GM20000 (cell line): ENCODE data around the gene PIK3R5.

ENCODE experiments used
- DNase-seq: peaks from one replicate; pipeline ENCODE4 v3.0.0; 2012; ENCODE audit warnings: low spot score
- CTCF ChIP-seq: IDR thresholded peaks from 2 replicates; pipeline ENCODE4 v1.5.1; 2012; ENCODE audit warnings: mild to moderate bottlenecking, control low read depth; ENCODE audit errors: extremely low read depth, missing control alignments

Gene PIK3R5

DNA sequence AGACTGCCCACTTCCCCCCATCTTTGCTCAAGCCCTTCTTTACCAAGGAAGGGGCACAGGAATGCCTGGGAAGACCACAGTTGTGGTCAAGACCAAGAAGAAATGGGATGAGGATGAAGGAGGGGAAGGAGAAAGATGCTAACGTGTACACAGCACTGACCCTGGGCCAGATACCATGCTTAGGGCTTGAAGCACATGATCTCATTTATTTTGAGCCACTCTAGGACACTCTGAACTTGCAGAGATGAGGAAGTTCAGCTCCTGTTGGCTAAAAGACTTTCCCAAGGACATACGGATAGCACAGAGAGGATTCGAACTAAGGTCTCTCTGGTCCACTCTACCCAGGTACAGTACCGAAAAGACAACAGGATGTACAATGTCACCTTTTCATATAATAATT, 42.6 kb downstream of the PIK3R5 start:
- TF ChIP-seq CTCF = no peak
- no peak for DNase-seq

- TF ChIP-seq CTCF = no peak
- DNase-seq = no peak
Observed at GRCh38 chr17:8922451-8922850, 43.1 kb downstream of the PIK3R5 start.

- peak; percentile 45 for DNase-seq
- TF ChIP-seq CTCF = no peak
Observed at GRCh38 chr17:8921147-8921546, 44.4 kb downstream of the PIK3R5 start.

GRCh38 chr17:8918807-8919465, 46.6 kb downstream of the PIK3R5 start:
- no peak for TF ChIP-seq CTCF
- no peak for DNase-seq

DNA sequence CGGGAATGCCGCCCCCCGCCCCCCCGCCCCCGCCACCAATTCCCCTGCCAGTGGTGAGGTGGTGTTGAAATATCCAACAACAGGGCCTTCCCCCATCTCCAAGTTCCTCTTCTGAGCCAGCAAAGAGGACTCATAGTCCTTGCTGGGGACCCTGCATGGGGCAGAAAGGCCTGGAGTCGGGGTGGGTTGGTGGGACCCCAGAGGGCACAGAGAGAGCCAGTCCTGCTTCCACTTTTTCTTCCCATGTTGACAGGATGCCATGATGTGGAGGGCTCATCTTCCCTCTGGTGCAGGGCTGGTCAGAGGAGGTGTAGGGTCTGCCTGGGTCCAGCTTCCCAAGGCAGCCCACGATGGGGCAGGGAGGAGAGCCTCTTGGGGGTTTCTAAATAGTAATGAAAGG, 49.0 kb downstream of the PIK3R5 start:
- TF ChIP-seq CTCF = no peak
- DNase-seq = no peak

GRCh38 chr17:8914554-8914953, 51.0 kb downstream of the PIK3R5 start:
- no peak for TF ChIP-seq CTCF
- DNase-seq = no peak

DNA sequence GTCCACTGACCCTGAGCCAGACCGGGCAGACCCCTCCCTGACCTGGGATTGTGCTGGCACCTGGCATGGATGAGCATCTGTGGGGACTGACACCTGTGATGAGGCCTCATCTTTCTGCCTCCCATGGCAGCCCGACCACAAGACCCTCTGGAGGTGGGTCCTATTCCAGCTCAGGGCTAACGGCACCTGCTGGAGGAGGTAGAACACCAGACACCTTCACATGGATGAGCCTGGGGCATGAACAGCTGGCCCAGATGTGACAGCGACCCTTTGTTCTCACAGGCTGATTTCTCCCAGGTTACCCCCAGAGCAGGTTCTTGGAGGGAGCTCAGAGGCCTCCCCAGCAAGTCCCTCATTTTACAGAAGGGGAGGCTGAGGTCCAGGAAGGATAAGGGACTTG, 51.6 kb downstream of the PIK3R5 start:
- DNase-seq = no peak
- TF ChIP-seq CTCF = no peak
